SH-SY5Y (cell line): Measurements from ENCODE around the gene NR4A2.

Experiments
- GATA2 ChIP-seq: IDR thresholded peaks from 2 replicates; pipeline ENCODE4 v1.6.1; 2011; ENCODE audit warnings: mild to moderate bottlenecking, low read depth, low read length
- GATA3 ChIP-seq: IDR thresholded peaks from 2 replicates; pipeline ENCODE4 v1.6.1; 2011; ENCODE audit warnings: low read depth, mild to moderate bottlenecking, low read length, moderate library complexity

GRCh38 chr2:156310773-156311172, 21.7 kb downstream of the NR4A2 start:
- TF ChIP-seq GATA2 (no peak), GATA3 (no peak)
